ENCODE measurements around the gene VCAN.

- TF ChIP-seq POLR2AphosphoS2 (conservative IDR thresholded peaks at IDR 0.05; ENCODE audit: low read length) = no peak
- no peak for TF ChIP-seq EP300 (IDR thresholded peaks at IDR 0.05)
- TF ChIP-seq KDM1A (IDR thresholded peaks at IDR 0.05; ENCODE audit: low read depth) = no peak
- TF ChIP-seq POLR2A (IDR thresholded peaks at IDR 0.05; ENCODE audit: low read length) = no peak
- no peak for TF ChIP-seq CTCF (IDR thresholded peaks at IDR 0.05)
- no peak for TF ChIP-seq CHD2 (IDR thresholded peaks at IDR 0.05; ENCODE audit: low read length, partially characterized antibody)
- no peak for TF ChIP-seq MAFK (IDR thresholded peaks at IDR 0.05; ENCODE audit: partially characterized antibody)
- no peak for TF ChIP-seq REST (IDR thresholded peaks at IDR 0.05)
Measured at GRCh38 chr5:83450183-83450966, 21.2 kb upstream of the VCAN start.
